ENCODE data around the gene EFCAB10. TPM values are rescaled to one million over a fixed set of nuclear protein-coding genes. Genes with fewer than 3 reads are reported as not detected.

The EFCAB10 gene, protein sequence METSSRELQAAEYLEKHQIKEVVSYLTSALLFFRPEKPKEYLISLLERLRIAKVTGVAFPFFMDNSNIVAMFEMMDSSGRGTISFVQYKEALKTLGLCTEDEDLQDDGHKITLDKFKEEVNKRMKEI
- 1 to 10 TPM in 8 of 12 donors, under 1 TPM in 2, not detected in 2; 0.70 to 3.1 (median 1.5) TPM for polyA plus RNA-seq (ENCODE audit: insufficient read length in 12 of 12)
- long read RNA-seq, donor 1: 0 reads
- long read RNA-seq, donor 2: 0 reads
- long read RNA-seq, donor 3: 0 reads
- long read RNA-seq, donor 4: 0 reads
- long read RNA-seq, donor 5: 0 reads
- long read RNA-seq, donor 6: 0 reads
- long read RNA-seq, donor 7, partial matches to known transcripts: 5 of 5 reads
- long read RNA-seq, donor 7, other reads (novel, unspliced or antisense): 0 of 5 reads
- long read RNA-seq, donor 8, partial matches to known transcripts: 5 of 5 reads
- long read RNA-seq, donor 8, other reads (novel, unspliced or antisense): 0 of 5 reads
- long read RNA-seq, donor 9: 0 reads
- long read RNA-seq, donor 10: 0 reads
- long read RNA-seq, donor 11: 0 reads

DNA sequence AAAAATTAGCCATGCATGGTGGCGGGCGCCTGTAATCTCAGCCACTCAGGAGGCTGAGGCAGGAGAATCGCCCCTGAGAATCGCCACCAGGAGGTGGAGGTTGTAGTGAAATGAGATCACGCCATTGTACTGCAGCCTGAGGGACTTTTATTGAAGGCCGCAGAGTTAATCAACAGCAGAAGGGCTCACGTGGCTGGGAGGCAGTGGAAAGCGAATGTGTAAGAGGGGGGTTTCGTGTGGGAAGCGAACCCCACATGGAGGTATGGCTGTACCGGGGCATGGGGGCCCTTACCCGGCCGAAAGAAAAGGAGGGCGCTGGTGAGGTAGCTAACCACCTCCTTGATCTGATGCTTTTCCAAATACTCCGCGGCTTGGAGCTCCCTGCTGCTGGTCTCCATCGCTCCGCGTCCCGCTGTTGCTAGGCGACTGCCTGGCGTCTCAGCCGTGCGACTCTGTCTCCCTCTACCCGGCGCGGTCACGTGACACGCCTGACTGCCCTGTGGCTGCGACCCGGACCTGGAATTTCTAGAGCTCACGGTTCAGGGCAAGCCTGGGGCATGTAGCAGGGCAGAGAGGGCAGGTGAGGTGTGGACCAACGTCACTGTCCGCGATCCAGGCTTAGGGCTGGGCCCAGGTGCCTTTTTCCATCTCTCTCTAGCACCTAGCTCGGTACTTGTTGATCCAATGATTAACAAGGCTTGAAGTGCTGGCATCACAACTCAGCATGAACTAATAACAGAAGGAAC, at the start of gene EFCAB10:
Gene EFCAB10, minus strand, starts transcription at position 428 of the 746 bp plus-strand sequence. Its CDS starts 30 bp downstream, at position 398.
- peak; percentile 13 for DNase-seq

DNA sequence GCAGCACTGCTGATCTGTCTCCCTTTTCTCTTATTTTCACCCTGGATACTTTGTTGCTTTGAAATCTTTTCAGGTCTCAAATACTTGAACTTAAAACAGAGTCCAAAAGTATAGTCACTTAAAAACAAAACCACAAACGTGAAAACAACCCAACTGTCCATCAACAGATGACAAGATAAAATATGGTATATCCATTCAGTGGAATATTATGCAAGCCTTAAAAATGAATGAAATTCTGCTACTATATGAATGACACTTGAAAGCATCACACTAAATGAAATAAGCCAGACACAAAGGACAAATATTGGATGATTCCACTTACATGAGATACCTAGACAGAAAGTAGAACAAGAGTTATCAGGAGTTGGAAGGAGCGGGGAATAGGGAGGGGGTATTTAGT, 44.7 kb upstream of the EFCAB10 start:
- DNase-seq: no peak

DNA sequence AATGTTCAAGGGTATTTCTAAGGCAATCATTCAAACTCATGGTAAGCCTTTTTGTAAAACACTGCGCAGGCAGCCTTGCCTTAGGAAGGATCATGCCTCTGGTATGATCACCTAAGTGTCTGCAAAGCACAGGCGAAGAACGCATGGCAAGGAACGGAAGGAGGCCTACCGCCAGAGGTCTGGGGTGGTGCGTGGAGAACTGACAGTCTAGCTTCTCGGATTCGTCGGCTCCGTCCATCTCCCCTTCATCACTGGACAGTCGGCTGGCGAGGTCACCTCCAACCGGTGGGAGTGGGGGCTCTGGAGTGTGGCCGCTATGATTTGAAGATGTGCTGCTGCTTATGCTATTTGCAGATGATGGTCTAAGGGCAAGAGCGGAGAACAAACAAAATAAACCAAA, 42.6 kb upstream of the EFCAB10 start:
- DNase-seq: no peak

DNA sequence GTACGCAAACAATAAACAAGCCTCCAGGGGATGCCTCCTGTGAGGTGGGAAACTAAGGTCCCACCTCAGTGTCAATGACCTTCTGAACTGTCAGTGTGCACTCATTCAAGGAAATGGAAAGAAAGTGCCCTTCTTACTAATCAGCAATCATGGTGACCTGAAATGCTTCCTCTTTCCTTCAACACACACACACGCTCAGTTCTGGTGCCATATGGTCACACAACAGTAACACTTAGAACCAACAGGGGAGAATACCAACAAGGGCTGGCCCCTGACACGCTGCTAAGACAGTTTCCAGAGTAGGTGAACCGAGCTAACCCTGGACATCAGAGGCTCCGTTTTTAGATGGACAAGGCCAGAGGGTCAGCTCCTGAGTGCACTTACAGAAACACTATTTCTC, 42.1 kb upstream of the EFCAB10 start:
- DNase-seq: no peak

DNA sequence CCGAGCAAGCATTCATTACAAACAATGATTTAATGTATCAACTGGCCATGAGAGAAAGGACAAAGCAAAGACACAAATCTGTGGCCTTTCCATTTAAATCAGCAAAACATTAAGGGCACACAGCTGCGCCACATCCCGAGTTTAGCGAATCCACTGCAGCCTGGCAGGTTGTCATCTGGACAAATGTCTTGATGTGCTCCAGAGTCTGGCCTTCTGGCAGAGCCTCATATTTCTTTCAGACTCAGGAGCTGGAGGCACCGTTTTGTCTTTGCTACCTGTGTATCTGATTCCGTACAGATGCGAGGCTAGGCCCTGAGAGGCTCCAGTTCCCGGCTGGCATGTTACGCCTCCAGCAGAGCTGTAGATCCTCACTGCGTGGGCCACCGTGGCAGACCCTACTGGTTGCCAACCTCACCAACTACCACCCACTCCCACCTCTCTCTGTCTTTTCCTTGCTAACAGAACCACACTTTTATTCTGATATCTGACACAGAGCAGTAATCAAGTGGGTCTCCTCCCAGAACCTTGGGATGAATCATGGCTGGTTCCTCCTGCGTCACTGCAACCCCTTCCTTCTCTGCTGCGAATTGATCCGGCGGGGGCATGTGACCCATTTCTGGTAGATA, 40.9 kb upstream of the EFCAB10 start:
- DNase-seq: no peak

DNA sequence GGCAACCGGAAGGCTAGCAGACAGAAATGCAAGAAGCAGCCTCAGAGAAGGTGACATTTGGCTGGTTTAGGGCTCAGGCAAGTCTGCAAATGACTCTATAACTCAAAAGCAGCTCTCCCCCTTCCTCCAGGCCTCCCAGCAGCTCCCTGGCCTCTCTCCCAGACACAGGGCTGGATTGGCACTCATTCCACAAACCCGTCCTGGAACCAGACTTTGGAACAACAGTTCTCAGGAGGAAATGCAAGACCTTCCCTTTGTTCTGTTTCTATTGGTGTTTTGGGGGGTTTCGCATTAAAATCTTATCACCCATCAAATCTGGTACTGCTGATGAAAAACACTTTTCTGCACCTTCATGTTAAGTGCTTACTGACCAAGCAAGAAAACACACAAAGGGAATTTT, 40.3 kb upstream of the EFCAB10 start:
- DNase-seq: peak; percentile 87

DNA sequence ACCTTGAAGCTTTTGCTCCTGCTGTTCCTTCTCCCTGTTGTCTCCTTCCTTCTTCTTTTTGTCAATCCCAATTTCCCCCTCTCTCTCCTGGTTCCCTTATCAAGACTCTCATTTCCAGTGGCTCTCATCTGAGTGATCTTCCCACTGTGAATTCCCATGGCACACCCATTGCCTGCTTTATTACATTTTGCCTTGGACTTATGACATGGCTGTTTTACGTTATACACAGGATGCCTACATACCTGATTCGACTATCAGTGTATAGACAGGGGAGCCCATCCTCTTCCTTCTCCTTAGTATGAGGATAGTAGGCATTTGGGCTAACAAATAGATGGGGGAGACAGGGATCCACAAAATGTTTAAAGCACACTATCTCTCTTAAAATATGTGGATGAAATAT, 39.9 kb upstream of the EFCAB10 start:
- no peak for DNase-seq

DNA sequence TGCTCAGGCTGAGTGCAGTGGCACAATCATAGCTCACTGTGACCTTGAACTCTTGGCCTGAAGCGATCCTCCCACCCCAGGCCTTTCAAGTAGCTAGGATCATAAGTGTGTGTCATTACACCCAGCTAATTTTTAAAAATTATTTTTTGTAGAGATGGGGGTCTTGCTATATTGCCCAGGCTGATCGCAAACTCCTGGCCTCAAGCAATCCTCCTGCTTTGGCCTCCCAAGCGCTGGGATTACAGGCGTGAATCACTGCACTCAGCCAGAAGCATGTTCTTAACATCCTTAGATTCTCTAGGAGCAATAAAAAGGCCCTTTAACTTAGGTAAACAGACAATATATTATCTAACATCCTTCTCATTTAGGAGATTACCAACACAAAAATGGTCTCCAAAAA, 38.3 kb upstream of the EFCAB10 start:
- DNase-seq: no peak

DNA sequence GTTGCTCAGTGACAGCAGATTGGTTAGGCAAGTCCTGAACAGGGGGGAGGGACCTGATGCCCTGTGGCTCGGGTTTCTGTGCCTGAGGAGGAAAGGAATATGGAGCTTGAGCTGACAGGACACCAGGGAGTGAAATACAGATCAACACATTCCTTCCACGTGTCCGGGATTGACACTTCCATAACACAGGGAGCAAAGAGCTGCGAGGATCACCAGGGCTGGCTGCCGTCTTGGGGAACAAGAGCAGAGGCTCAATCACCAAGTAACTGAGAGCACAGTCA, 36.7 kb upstream of the EFCAB10 start:
- DNase-seq: no peak

DNA sequence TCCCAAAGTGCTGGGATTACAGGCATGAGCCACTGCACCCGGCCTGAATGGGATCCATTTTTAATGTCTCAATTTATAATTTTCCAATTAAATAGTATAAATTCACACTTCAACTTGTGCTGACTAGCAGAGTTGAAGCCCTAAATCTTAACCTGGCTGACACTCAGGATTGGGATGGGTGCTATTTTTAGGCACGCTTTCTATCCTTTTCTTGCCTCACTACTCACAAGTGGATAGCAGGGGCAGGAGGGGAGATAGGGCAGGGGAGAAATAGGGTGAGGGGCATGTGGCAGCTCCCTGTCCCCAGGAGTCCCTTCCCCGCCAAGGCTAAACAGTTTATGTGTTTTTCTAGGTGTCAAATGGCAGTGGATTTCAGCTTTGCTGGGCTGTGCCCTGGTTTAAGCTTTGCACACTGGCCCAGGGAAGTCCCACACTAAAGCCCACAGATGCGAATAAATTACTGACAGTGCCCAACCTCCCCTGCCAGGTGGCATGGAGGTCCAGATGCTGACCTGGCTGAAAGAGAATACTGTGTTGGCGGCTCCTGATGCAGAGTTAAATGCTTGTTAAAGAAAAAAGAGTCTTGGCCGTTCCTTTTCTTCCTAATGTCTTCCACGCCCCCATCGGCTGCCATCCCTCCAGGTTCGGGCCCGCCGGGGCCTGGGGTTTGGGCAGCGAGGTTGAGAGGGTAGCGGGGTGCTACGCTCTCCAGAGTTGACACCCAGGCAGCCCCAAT, 36.2 kb upstream of the EFCAB10 start:
- DNase-seq: no peak

DNA sequence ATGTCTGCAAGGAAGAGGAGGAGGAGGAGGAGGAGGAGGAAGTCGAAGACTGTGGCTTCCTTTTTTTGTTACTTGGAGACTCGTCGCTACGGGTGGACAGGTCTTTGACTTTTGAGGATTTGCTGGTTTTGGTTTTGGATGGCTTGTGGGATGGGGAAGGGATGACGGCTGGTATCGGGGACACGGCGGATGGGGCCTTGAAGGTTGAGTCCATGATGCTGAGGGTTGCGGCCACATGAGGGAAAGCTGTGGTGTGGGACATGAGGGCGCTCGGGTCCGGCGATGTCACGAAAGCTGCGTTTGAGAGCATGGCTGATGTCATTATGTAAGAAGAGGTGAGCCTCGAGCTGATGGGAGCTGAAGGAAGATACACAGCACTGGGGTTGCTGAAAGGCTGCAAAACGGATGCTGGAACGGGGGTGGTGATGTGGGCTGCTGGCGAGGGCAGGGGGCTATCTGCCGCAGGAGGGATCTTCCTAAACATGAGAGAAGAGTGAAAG, 33.1 kb upstream of the EFCAB10 start:
- no peak for DNase-seq

DNA sequence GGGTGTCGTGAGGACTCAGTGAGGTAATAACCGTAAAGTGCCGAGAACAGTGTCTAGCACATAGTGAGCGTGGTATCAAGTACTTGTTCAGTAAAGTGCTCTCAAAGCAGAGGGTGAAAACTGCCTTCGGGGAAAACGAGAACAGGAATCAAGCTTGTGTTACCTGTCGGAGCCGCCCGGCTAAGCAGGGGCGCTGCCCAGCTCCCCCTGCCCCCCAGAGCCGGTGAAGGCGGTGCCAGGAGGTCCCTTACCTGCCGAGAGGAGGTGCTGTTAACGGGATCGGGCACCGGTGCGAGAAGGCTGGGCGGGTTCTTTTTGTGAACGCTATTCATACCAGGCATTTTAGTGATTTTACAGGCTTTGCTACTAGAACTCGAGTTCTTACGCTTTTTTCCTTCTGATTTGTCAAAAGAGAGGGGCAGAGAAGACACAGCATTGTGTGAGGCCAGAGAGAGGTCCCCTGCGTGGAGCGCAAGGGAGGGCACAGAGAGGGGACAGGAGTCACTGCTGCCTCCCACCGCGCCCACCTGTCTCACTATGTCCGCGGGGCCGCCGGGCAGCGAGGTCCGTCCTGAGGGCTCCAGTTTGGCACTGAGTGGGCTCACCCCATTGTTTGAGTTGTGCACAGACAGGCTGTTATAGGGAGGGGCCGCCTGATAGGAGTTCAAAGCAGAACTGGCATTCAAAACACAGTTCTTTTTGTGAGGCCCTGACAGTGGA, 32.5 kb upstream of the EFCAB10 start:
- DNase-seq: no peak

DNA sequence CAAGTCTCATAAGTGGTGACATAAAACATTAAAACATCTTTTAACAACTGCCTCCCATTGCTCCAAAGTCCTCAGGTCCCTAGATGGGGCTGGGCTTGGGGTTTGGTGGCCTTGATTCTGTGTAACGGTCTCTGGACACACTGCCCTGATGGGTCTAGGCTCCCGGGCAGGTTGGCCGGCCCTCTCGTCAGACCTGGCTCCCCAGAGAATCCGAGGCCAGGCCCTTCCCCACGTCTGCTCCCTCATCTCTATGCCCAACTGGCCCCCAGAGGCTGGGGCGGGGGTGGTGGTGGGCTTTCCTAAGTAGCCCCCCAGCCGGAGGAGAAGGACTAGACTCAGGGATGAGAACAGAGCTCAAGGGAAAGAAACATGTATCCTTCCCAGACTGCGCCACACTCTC, 31.5 kb upstream of the EFCAB10 start:
- no peak for DNase-seq

DNA sequence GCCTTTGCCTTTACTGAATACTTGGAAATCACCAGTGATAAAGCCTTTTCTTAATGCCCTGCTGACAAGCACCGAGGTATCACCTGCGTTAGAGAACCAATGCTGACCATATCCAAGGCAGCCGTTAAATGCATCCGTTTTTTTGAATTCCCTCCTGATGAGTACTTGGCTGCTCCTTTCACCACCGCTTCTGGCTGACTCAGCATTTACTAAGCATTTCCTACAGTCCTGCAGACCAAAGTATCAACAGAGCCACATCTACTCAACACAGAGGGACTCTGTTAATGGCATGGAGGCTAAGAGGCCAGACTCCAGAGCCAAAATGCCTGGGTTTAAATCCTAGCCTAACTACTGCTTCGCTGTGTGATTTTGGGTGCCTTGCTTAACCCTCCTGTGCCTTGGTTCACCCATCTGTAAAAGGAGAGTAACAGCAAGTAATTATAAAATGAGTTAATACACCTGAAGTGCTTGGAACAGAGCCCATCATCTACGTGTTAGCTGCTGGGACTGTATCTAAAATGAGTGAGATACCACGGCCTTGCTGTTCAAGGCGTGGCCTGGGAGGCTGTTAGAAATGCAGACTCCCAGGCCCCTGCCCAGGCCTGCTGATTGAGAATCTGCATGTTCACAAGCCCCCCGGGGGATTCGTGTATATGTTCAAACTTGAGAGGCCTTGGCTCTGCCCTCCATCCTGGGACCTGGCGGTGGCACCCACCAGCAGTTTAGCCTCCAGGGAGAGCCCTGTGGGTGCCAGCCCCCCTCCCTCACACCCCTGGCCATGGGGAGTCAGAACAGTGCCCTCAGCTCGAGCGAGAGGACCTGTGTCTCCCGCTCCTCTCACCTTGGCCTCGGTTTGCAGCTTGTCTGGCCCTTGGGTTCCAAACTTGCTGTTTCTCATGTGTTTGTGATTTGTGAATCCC, 30.8 kb upstream of the EFCAB10 start:
- no peak for DNase-seq

DNA sequence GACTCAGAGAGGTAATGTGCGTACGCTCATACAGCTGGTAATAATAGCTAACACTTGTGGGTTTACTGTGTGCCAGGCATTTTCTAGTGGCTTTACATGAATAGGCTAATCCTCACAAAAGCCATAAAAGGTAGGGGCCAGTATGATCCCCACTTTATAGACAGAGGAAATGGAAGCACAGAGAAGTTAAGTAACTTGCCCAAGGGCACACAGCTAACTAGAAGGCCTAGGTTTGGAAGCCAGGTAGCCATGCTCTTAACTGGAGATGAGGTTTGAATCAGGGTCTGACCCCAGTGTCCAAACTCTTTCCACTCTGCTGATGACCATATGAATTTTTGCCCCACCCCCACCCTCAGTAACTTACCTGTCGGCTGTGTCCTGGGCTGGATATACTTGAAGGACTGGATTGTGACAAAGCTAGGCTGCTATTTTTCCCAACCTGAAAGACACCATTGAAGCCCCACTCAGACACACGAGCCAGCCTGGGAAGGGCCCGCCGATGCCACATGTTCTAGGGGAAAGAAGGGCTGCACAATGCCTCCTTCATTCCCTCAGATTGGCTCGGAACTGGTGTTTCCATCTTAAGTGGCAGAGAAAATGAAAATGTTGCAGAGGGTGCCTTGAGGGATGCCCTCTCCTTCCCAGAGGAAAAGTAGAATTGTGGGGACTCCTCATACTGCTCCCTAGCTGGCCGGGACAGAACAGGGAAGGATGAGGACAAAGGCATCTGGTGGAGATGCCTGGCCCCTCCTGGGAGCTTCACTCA, 29.1 kb upstream of the EFCAB10 start:
- no peak for DNase-seq

DNA sequence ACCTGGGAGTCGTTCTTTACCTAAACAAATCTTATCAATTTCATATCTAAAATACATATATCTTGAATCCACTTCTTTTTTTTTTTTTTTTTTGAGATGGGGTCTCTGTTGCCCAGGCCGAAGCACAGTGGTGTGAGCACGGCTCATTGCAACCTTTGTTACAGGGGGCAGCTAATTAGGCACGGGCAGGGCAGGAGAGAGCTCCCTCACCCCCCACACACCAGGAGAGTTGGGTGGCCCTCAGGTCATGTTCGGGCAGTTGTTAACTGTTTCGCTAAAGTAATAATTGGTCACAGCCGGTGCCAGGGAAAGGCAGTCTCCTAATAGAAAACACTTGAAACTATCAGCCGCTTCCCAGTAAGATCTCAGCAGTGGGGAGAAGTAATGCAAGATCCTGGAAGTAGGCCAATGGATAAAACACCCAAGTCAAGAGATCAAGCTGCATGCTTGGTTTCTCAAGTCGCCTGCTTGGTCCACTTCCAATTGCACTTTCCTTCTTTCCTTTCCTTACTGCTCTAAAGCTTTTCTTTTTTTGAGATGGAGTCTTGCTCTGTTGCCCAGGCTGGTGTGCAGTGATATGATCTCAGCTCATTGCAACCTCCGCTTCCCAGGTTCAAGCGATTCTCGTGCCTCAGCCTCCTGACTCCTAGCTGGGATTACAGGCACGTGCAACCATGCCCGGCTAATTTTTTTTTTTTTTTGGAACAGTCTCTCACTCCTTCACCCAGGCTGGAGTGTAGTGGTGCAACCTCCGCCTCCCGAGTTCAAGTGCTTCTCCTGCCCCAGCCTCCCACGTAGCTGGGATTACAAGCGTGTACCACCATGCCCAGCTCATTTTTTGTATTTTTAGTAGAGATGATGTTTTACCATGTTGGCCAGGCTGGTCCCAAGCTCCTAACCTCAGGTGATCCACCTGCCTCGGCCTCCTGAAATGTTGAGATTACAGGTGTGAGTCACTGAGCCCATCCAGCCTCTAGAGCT, 21.3 kb upstream of the EFCAB10 start:
- no peak for DNase-seq

DNA sequence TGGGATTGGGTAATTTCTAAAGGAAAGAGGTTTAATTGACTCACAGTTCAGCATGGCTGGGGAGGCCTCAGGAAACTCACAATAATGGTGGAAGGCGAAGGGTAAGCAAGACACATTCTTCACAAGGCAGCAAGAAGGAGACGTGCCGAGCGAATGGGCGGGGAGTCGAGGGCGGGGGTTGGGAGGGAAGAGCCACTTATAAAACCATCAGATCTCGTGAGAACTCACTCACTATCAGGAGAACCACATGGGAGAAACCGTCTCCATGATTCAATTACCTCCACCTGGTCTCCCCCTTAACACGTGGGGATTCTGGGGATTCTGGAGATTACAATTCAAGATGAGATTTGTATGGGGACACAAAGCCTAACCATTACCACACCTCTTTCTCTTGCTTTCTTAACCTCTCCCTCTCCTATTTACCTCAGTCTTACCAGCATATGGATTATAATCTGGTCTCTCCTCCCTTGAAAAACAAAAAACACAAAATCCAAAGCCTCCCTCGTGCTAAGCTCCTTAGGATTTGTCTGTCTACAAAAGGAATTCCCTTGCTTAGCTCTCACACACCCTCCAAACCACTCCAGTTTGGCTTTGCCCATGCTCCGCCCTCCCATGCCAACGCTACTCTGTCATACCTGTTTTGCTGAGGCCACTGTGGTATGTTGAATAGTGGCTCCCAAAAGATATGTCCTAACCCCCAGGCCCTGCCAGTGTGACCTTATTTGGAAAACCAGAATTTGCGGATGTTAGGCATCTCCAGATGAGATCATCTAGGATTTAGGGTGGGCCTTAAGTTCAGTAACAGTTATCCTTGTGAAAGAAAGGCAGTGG, 19.6 kb upstream of the EFCAB10 start:
- no peak for DNase-seq

Measured in muscle of arm (tissue), 14 donors.